ENCODE results near the gene NFE2L1. TPM values are rescaled to one million over a fixed set of nuclear protein-coding genes. Genes with fewer than 3 reads are reported as not detected.

Gene NFE2L1
- total and polyA plus RNA-seq, 9 of the 15 experiments (the other 6 are each of a cell fraction or from before 2014, with no cell fraction given), result 2.0 to 68.6 (median 39.7) TPM

DNA sequence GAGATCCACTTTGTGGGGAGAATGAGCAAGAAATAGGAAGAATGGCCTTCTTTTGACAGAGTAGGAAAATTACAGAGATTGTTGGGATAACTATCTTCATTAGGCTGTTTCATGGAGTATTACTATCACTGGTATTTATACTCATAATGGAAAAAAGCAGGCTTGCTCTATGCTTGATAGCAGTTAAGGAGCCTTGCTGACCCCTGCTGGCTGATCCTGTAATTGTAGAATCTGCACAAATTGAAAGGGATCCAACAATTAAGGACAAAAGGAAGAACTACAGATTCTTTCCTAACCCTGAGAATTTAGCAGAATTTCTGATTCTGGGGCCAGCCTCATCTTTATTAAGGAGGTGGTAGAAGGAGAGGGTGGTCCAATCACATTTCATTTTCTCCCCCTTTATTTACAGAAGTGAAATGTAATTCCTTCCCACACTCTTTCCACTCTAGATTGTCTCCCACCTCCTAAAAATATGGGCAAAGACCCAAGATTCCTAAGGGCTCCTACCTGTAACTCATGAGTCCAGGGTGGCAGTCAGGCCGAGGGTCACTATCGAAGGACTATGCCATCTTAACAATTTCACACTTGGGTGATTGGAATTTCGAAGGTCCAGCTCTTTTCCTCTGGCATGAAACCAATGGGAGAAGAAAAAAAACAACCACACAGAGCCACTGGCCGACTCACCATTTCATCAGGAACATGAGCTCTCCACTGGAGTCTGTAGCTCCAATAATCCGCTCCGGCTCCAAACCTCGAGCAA, 26.3 kb downstream of the NFE2L1 start (continued):
- TF ChIP-seq, protein P1, sequence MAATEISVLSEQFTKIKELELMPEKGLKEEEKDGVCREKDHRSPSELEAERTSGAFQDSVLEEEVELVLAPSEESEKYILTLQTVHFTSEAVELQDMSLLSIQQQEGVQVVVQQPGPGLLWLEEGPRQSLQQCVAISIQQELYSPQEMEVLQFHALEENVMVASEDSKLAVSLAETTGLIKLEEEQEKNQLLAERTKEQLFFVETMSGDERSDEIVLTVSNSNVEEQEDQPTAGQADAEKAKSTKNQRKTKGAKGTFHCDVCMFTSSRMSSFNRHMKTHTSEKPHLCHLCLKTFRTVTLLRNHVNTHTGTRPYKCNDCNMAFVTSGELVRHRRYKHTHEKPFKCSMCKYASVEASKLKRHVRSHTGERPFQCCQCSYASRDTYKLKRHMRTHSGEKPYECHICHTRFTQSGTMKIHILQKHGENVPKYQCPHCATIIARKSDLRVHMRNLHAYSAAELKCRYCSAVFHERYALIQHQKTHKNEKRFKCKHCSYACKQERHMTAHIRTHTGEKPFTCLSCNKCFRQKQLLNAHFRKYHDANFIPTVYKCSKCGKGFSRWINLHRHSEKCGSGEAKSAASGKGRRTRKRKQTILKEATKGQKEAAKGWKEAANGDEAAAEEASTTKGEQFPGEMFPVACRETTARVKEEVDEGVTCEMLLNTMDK (IDR thresholded peaks at IDR 0.05; ENCODE audit: borderline replicate concordance, insufficient read depth, low read depth, low read length, poor library complexity, severe bottlenecking), result no peak
- TF ChIP-seq ARID2 (IDR thresholded peaks at IDR 0.05) (0 out of 2 replicates have a peak, but pooled peaks have one; percentile 49), FOXM1 (IDR thresholded peaks at IDR 0.05; ENCODE audit: low read depth) (no peak), FOXM1 (CRISPR knock-in tag; IDR thresholded peaks at IDR 0.05; ENCODE audit: low read depth) (no peak), RCOR1 (IDR thresholded peaks at IDR 0.05; ENCODE audit: borderline replicate concordance in 1 of 2, low read depth in 2 of 2, low read length in 2 of 2) (no peak), POLR2H (tag; IDR thresholded peaks at IDR 0.05; ENCODE audit: low read depth) (0 out of 2 replicates have a peak, but pooled peaks have one; percentile 36), KLF16 (IDR thresholded peaks at IDR 0.05) (0 out of 2 replicates have a peak, but pooled peaks have one; percentile 17), SPI1 (IDR thresholded peaks at IDR 0.05; ENCODE audit: borderline replicate concordance, low read depth, low read length) (no peak)
- TF ChIP-seq, protein P2, sequence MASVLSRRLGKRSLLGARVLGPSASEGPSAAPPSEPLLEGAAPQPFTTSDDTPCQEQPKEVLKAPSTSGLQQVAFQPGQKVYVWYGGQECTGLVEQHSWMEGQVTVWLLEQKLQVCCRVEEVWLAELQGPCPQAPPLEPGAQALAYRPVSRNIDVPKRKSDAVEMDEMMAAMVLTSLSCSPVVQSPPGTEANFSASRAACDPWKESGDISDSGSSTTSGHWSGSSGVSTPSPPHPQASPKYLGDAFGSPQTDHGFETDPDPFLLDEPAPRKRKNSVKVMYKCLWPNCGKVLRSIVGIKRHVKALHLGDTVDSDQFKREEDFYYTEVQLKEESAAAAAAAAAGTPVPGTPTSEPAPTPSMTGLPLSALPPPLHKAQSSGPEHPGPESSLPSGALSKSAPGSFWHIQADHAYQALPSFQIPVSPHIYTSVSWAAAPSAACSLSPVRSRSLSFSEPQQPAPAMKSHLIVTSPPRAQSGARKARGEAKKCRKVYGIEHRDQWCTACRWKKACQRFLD (CRISPR knock-in tag; IDR thresholded peaks at IDR 0.05), result no peak
- TF ChIP-seq, protein P3, sequence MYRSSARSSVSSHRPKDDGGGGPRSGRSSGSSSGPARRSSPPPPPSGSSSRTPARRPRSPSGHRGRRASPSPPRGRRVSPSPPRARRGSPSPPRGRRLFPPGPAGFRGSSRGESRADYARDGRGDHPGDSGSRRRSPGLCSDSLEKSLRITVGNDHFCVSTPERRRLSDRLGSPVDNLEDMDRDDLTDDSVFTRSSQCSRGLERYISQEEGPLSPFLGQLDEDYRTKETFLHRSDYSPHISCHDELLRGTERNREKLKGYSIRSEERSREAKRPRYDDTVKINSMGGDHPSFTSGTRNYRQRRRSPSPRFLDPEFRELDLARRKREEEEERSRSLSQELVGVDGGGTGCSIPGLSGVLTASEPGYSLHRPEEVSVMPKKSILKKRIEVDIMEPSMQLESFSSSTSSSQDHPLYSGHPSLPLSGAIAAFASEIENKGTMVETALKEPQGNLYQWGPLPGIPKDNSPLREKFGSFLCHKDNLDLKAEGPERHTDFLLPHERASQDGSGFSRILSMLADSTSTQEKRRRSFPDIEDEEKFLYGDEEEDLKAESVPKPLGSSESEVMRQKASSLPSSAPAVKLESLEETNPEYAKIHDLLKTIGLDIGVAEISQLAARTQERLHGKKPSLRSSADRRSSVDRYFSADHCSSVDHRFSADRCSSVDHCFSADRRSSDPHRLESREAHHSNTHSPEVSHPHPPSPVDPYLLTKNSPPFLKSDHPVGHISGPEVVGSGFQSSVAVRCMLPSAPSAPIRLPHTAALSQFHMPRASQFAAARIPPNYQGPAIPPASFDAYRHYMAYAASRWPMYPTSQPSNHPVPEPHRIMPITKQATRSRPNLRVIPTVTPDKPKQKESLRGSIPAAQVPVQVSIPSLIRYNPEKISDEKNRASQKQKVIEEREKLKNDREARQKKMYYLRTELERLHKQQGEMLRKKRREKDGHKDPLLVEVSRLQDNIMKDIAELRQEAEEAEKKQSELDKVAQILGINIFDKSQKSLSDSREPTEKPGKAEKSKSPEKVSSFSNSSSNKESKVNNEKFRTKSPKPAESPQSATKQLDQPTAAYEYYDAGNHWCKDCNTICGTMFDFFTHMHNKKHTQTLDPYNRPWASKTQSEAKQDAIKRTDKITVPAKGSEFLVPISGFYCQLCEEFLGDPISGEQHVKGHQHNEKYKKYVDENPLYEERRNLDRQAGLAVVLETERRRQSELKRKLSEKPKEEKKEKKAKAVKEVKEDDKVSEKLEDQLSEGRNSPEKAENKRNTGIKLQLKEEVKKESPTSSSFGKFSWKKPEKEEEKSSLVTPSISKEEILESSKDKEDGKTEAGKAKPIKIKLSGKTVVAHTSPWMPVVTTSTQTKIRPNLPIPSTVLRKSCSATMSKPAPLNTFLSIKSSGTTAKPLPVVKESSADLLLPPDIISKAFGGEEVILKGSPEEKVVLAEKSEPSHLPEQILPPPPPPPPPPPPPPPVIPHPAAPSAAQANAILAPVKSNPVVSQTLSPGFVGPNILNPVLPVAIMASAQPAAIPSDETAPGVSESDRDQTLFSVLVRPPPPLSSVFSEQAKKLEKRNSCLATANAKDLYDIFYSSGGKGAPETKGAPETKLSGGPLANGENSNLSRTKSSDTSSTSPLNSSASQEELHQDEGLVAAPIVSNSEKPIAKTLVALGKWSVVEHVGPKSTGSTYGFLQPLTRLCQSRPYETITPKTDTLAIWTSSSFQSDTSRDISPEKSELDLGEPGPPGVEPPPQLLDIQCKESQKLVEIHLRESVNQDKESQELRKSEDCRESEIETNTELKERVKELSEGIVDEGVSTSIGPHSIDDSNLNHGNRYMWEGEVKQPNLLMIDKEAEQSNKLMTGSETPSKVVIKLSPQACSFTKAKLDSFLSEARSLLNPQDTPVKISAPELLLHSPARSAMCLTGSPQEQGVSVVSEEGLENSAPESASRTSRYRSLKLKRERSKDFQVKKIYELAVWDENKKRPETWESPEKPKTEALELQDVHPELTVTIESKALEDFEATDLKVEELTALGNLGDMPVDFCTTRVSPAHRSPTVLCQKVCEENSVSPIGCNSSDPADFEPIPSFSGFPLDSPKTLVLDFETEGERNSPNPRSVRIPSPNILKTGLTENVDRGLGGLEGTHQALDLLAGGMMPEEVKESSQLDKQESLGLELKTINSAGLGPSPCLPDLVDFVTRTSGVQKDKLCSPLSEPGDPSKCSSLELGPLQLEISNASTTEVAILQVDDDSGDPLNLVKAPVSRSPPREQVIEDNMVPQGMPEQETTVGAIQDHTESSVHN (IDR thresholded peaks at IDR 0.05; ENCODE audit: borderline replicate concordance in 1 of 2, low read depth in 1 of 2), result no peak
- TF ChIP-seq, protein P4, sequence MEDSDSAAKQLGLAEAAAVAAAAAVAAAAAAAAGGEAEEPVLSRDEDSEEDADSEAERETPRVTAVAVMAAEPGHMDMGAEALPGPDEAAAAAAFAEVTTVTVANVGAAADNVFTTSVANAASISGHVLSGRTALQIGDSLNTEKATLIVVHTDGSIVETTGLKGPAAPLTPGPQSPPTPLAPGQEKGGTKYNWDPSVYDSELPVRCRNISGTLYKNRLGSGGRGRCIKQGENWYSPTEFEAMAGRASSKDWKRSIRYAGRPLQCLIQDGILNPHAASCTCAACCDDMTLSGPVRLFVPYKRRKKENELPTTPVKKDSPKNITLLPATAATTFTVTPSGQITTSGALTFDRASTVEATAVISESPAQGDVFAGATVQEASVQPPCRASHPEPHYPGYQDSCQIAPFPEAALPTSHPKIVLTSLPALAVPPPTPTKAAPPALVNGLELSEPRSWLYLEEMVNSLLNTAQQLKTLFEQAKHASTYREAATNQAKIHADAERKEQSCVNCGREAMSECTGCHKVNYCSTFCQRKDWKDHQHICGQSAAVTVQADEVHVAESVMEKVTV (CRISPR knock-in tag; IDR thresholded peaks at IDR 0.05), result peak; percentile 87
